Measurements from ENCODE around the gene WDR36.

The WDR36 gene

GRCh38 chr5:111159845-111160244 lies 67.7 kb downstream of the WDR36 start:
- Histone ChIP-seq H3K4me2 (ENCODE audit: low read length, poor library complexity, severe bottlenecking) (no peak overlapping the region), H3K9me3 (ENCODE audit: control insufficient read depth, low read length) (no peaks in the 10 kb centered on the region), H3K4me3 (ENCODE audit: insufficient read depth in 1 of 2, low read depth in 1 of 2, low read length in 2 of 2) (no peak overlapping the region), H4K8ac (ENCODE audit: low read length) (no peak overlapping the region), H4K91ac (ENCODE audit: low read length) (no peak overlapping the region), H3K18ac (ENCODE audit: low read depth in 1 of 2, low read length in 2 of 2) (no peak overlapping the region), H2AFZ (ENCODE audit: low read depth, low read length) (no peak overlapping the region), H2AK5ac (ENCODE audit: low read length, severe bottlenecking) (no peak overlapping the region), H3K23ac (ENCODE audit: low read length in 2 of 2) (no peak overlapping the region), H3K9ac (ENCODE audit: low read length) (no peak overlapping the region), H3K4ac (ENCODE audit: low read depth in 1 of 2, low read length in 2 of 2) (no peak overlapping the region), H2BK15ac (ENCODE audit: low read depth, poor library complexity, severe bottlenecking) (no peak overlapping the region), H3K36me3 (ENCODE audit: control insufficient read depth in 1 of 2, insufficient read depth in 2 of 2, low read depth in 1 of 2, low read length in 2 of 2) (no peaks in the 10 kb centered on the region), H3K14ac (ENCODE audit: low read length in 2 of 2) (no peak overlapping the region), H3K79me1 (replicated peaks; ENCODE audit: low read length, poor library complexity, severe bottlenecking) (no peaks in the 10 kb centered on the region), H3K27me3 (ENCODE audit: control insufficient read depth in 1 of 2, insufficient read depth in 1 of 2, low read length in 2 of 2) (no peaks in the 10 kb centered on the region), H2BK120ac (ENCODE audit: low read depth, low read length) (no peak overlapping the region), H2BK5ac (ENCODE audit: low read depth, low read length, poor library complexity, severe bottlenecking) (no peak overlapping the region), H3K27ac (ENCODE audit: low read length, poor library complexity, severe bottlenecking) (no peak overlapping the region), H3K4me1 (ENCODE audit: control insufficient read depth, insufficient read depth, low read depth, low read length) (no peaks in the 10 kb centered on the region), H2BK12ac (ENCODE audit: low read length in 2 of 2) (no peak overlapping the region)
- DNase-seq, result no peak
- WGBS, result 62% methylated on average over 7 of the region's 7 CpGs

- H3K14ac ChIP-seq (ENCODE audit: low read length in 2 of 2), result no peak overlapping the region
- no peaks in the 10 kb centered on the region for H3K4me1 ChIP-seq (ENCODE audit: control insufficient read depth, insufficient read depth, low read depth, low read length)
- DNase-seq, result no peak
- H3K27ac ChIP-seq (ENCODE audit: low read length, poor library complexity, severe bottlenecking), result no peak overlapping the region
- H3K79me1 ChIP-seq (replicated peaks; ENCODE audit: low read length, poor library complexity, severe bottlenecking), result no peaks in the 10 kb centered on the region
- H3K4ac ChIP-seq (ENCODE audit: low read depth in 1 of 2, low read length in 2 of 2), result no peak overlapping the region
- no peak overlapping the region for H3K4me3 ChIP-seq (ENCODE audit: insufficient read depth in 1 of 2, low read depth in 1 of 2, low read length in 2 of 2)
- no peak overlapping the region for H2BK5ac ChIP-seq (ENCODE audit: low read depth, low read length, poor library complexity, severe bottlenecking)
- no peak overlapping the region for H2BK15ac ChIP-seq (ENCODE audit: low read depth, poor library complexity, severe bottlenecking)
- no peak overlapping the region for H2AFZ ChIP-seq (ENCODE audit: low read depth, low read length)
- no peak overlapping the region for H4K8ac ChIP-seq (ENCODE audit: low read length)
- H3K36me3 ChIP-seq (ENCODE audit: control insufficient read depth in 1 of 2, insufficient read depth in 2 of 2, low read depth in 1 of 2, low read length in 2 of 2), result no peaks in the 10 kb centered on the region
- H2BK120ac ChIP-seq (ENCODE audit: low read depth, low read length), result no peak overlapping the region
- no CpG with 5 or more reads among the region's 1 CpG for WGBS
- H3K18ac ChIP-seq (ENCODE audit: low read depth in 1 of 2, low read length in 2 of 2), result no peak overlapping the region
- no peak overlapping the region for H3K23ac ChIP-seq (ENCODE audit: low read length in 2 of 2)
- no peak overlapping the region for H3K4me2 ChIP-seq (ENCODE audit: low read length, poor library complexity, severe bottlenecking)
- H3K9ac ChIP-seq (ENCODE audit: low read length), result no peak overlapping the region
- H2AK5ac ChIP-seq (ENCODE audit: low read length, severe bottlenecking), result no peak overlapping the region
- no peak overlapping the region for H4K91ac ChIP-seq (ENCODE audit: low read length)
- H3K27me3 ChIP-seq (ENCODE audit: control insufficient read depth in 1 of 2, insufficient read depth in 1 of 2, low read length in 2 of 2), result no peaks in the 10 kb centered on the region
- H2BK12ac ChIP-seq (ENCODE audit: low read length in 2 of 2), result no peak overlapping the region
- H3K9me3 ChIP-seq (ENCODE audit: control insufficient read depth, low read length), result no peaks in the 10 kb centered on the region
Observed at GRCh38 chr5:111163000-111163399, 70.9 kb downstream of the WDR36 start.

GRCh38 chr5:111165058-111165457 lies 72.9 kb downstream of the WDR36 start:
- H2BK5ac ChIP-seq (ENCODE audit: low read depth, low read length, poor library complexity, severe bottlenecking), result no peak overlapping the region
- H3K27ac ChIP-seq (ENCODE audit: low read length, poor library complexity, severe bottlenecking), result no peak overlapping the region
- no peak overlapping the region for H3K14ac ChIP-seq (ENCODE audit: low read length in 2 of 2)
- DNase-seq, result no peak
- H3K9me3 ChIP-seq (ENCODE audit: control insufficient read depth, low read length), result no peaks in the 10 kb centered on the region
- no peak overlapping the region for H2BK15ac ChIP-seq (ENCODE audit: low read depth, poor library complexity, severe bottlenecking)
- no peak overlapping the region for H3K4me3 ChIP-seq (ENCODE audit: insufficient read depth in 1 of 2, low read depth in 1 of 2, low read length in 2 of 2)
- H2BK12ac ChIP-seq (ENCODE audit: low read length in 2 of 2), result no peak overlapping the region
- no peak overlapping the region for H3K18ac ChIP-seq (ENCODE audit: low read depth in 1 of 2, low read length in 2 of 2)
- no peaks in the 10 kb centered on the region for H3K36me3 ChIP-seq (ENCODE audit: control insufficient read depth in 1 of 2, insufficient read depth in 2 of 2, low read depth in 1 of 2, low read length in 2 of 2)
- H3K4me2 ChIP-seq (ENCODE audit: low read length, poor library complexity, severe bottlenecking), result no peak overlapping the region
- WGBS, result 58% methylated on average over 2 of the region's 2 CpGs
- no peak overlapping the region for H2AK5ac ChIP-seq (ENCODE audit: low read length, severe bottlenecking)
- H2AFZ ChIP-seq (ENCODE audit: low read depth, low read length), result no peak overlapping the region
- no peaks in the 10 kb centered on the region for H3K4me1 ChIP-seq (ENCODE audit: control insufficient read depth, insufficient read depth, low read depth, low read length)
- no peaks in the 10 kb centered on the region for H3K79me1 ChIP-seq (replicated peaks; ENCODE audit: low read length, poor library complexity, severe bottlenecking)
- H3K27me3 ChIP-seq (ENCODE audit: control insufficient read depth in 1 of 2, insufficient read depth in 1 of 2, low read length in 2 of 2), result no peaks in the 10 kb centered on the region
- no peak overlapping the region for H3K4ac ChIP-seq (ENCODE audit: low read depth in 1 of 2, low read length in 2 of 2)
- H4K91ac ChIP-seq (ENCODE audit: low read length), result no peak overlapping the region
- H3K23ac ChIP-seq (ENCODE audit: low read length in 2 of 2), result no peak overlapping the region
- H3K9ac ChIP-seq (ENCODE audit: low read length), result no peak overlapping the region
- H4K8ac ChIP-seq (ENCODE audit: low read length), result no peak overlapping the region
- no peak overlapping the region for H2BK120ac ChIP-seq (ENCODE audit: low read depth, low read length)

- H3K36me3 ChIP-seq (ENCODE audit: control insufficient read depth in 1 of 2, insufficient read depth in 2 of 2, low read depth in 1 of 2, low read length in 2 of 2), result no peaks in the 10 kb centered on the region
- H3K4ac ChIP-seq (ENCODE audit: low read depth in 1 of 2, low read length in 2 of 2), result no peak overlapping the region
- no peak overlapping the region for H2BK15ac ChIP-seq (ENCODE audit: low read depth, poor library complexity, severe bottlenecking)
- no peak overlapping the region for H2BK120ac ChIP-seq (ENCODE audit: low read depth, low read length)
- WGBS, result 65% methylated on average over 2 of the region's 2 CpGs
- no peak overlapping the region for H3K4me2 ChIP-seq (ENCODE audit: low read length, poor library complexity, severe bottlenecking)
- DNase-seq, result no peak
- no peak overlapping the region for H2AK5ac ChIP-seq (ENCODE audit: low read length, severe bottlenecking)
- no peaks in the 10 kb centered on the region for H3K9me3 ChIP-seq (ENCODE audit: control insufficient read depth, low read length)
- H3K27me3 ChIP-seq (ENCODE audit: control insufficient read depth in 1 of 2, insufficient read depth in 1 of 2, low read length in 2 of 2), result no peaks in the 10 kb centered on the region
- no peak overlapping the region for H3K23ac ChIP-seq (ENCODE audit: low read length in 2 of 2)
- H3K9ac ChIP-seq (ENCODE audit: low read length), result no peak overlapping the region
- no peak overlapping the region for H3K4me3 ChIP-seq (ENCODE audit: insufficient read depth in 1 of 2, low read depth in 1 of 2, low read length in 2 of 2)
- H4K91ac ChIP-seq (ENCODE audit: low read length), result no peak overlapping the region
- no peak overlapping the region for H3K14ac ChIP-seq (ENCODE audit: low read length in 2 of 2)
- no peak overlapping the region for H2BK12ac ChIP-seq (ENCODE audit: low read length in 2 of 2)
- no peak overlapping the region for H3K27ac ChIP-seq (ENCODE audit: low read length, poor library complexity, severe bottlenecking)
- H2BK5ac ChIP-seq (ENCODE audit: low read depth, low read length, poor library complexity, severe bottlenecking), result no peak overlapping the region
- H4K8ac ChIP-seq (ENCODE audit: low read length), result no peak overlapping the region
- H3K79me1 ChIP-seq (replicated peaks; ENCODE audit: low read length, poor library complexity, severe bottlenecking), result no peaks in the 10 kb centered on the region
- H2AFZ ChIP-seq (ENCODE audit: low read depth, low read length), result no peak overlapping the region
- no peak overlapping the region for H3K18ac ChIP-seq (ENCODE audit: low read depth in 1 of 2, low read length in 2 of 2)
- no peaks in the 10 kb centered on the region for H3K4me1 ChIP-seq (ENCODE audit: control insufficient read depth, insufficient read depth, low read depth, low read length)
Observed at GRCh38 chr5:111167551-111167950, 75.4 kb downstream of the WDR36 start.
